HepG2 (cell line): Measurements from ENCODE around the gene ELAC1. TPM values are rescaled to one million over a fixed set of nuclear protein-coding genes. Genes with fewer than 3 reads are reported as not detected.

Experiments used
- HDAC6 ChIP-seq: fragments of 200-600 bp; sonication (generic); IDR thresholded peaks from 2 replicates; pipeline ENCODE4 v1.7.0; 2017; ENCODE audit warnings: mild to moderate bottlenecking, antibody characterized with exemption, low read length, low read depth
- HNRNPLL ChIP-seq: fragments of 200-400 bp; formaldehyde crosslinking; IDR thresholded peaks from 2 replicates; pipeline ENCODE4 v1.6.1; 2017; ENCODE audit warnings: mild to moderate bottlenecking, low read depth, low read length; ENCODE audit not compliant: poor library complexity, severe bottlenecking
- KMT2B ChIP-seq: IDR thresholded peaks from 2 replicates; pipeline ENCODE4 v1.6.1; 2016; ENCODE audit warnings: missing genetic modification reagents, missing compliant biosample characterization
- MED8 ChIP-seq: sonication (generic); formaldehyde crosslinking; IDR thresholded peaks from 2 replicates; pipeline ENCODE4 v1.8.1; 2023; ENCODE audit warnings: mild to moderate bottlenecking, missing genetic modification reagents; ENCODE audit not compliant: insufficient replicate concordance
- PRMT3 ChIP-seq: sonication (generic); formaldehyde crosslinking; IDR thresholded peaks from 2 replicates; pipeline ENCODE4 v1.8.1; 2022; ENCODE audit warnings: low read depth, mild to moderate bottlenecking, moderate library complexity, missing genetic modification reagents, borderline replicate concordance
- ZBTB20 ChIP-seq: sonication (generic); formaldehyde crosslinking; IDR thresholded peaks from 2 replicates; pipeline ENCODE4 v1.8.1; 2023; ENCODE audit warnings: missing genetic modification reagents, low read depth, mild to moderate bottlenecking, borderline replicate concordance
- ZC3H4 ChIP-seq: sonication (generic); formaldehyde crosslinking; IDR thresholded peaks from 2 replicates; pipeline ENCODE4 v1.4.0; 2020; ENCODE audit warnings: missing genetic modification reagents, borderline replicate concordance
- ZMYM4 ChIP-seq: sonication (generic); formaldehyde crosslinking; IDR thresholded peaks from 2 replicates; pipeline ENCODE4 v1.8.1; 2023; ENCODE audit warnings: mild to moderate bottlenecking, missing genetic modification reagents
- ZNF136 ChIP-seq: sonication (generic); formaldehyde crosslinking; IDR thresholded peaks from 2 replicates; pipeline ENCODE4 v1.8.1; 2022; ENCODE audit warnings: low read depth, mild to moderate bottlenecking, moderate library complexity, missing genetic modification reagents
- ZNF570 ChIP-seq: sonication (generic); formaldehyde crosslinking; IDR thresholded peaks from 2 replicates; pipeline ENCODE4 v1.4.0; 2020; ENCODE audit warnings: mild to moderate bottlenecking, missing genetic modification reagents, borderline replicate concordance
- ZNF660 ChIP-seq: sonication (generic); formaldehyde crosslinking; IDR thresholded peaks from 2 replicates; pipeline ENCODE4 v1.5.1; 2020; ENCODE audit warnings: mild to moderate bottlenecking, low read depth, missing genetic modification reagents, borderline replicate concordance
- ZNF737 ChIP-seq: sonication (generic); formaldehyde crosslinking; IDR thresholded peaks from 2 replicates; pipeline ENCODE4 v1.5.0; 2020; ENCODE audit warnings: missing genetic modification reagents, mild to moderate bottlenecking, borderline replicate concordance
- ZNF891 ChIP-seq: sonication (generic); formaldehyde crosslinking; IDR thresholded peaks from 2 replicates; pipeline ENCODE4 v1.5.0; 2020; ENCODE audit warnings: mild to moderate bottlenecking, missing genetic modification reagents
- polyA plus RNA-seq, 8 experiments: library from polyadenylated mRNA; depleted of rRNA in 3 of 8; stranded (reverse) in 7 of 8; unstranded in 1 of 8; fragments of >200 nt; fragmentation: Illumina TruSeq in 4 of 8; extraction: Trizol in 4 of 8; gene quantifications; 2 replicates each; pipeline versions ENCODE4 v1.2.1 to v1.2.3, GENCODE V29; 2011 to 2016; ENCODE audit warnings: low read depth in 4 of 8, missing spikeins in 1 of 8, mixed read lengths in 1 of 8; ENCODE audit not compliant: insufficient read depth in 1 of 8
- total RNA-seq, 5 experiments: library from RNA; depleted of rRNA; stranded (reverse); fragments of >200 nt; fragmentation: Illumina TruSeq; extraction: Trizol; gene quantifications; 2 replicates each; pipeline ENCODE4 v1.2.3, GENCODE V29; 2016; ENCODE audit warnings: low read depth in 1 of 5
- TF ChIP-seq, protein P1 (sequence below): sonication (generic); formaldehyde crosslinking; IDR thresholded peaks from one replicate; pipeline ENCODE4 v1.5.1; 2020; ENCODE audit warnings: mild to moderate bottlenecking, missing genetic modification reagents; ENCODE audit errors: not compliant biosample characterization
- TF ChIP-seq, protein P2 (sequence below): conservative IDR thresholded peaks from 2 replicates; pipeline ENCODE4 v1.6.1; 2018; ENCODE audit warnings: missing genetic modification reagents
- TF ChIP-seq, protein P3 (sequence below): sonication (generic); formaldehyde crosslinking; IDR thresholded peaks from 2 replicates; pipeline ENCODE4 v1.4.0; 2020; ENCODE audit warnings: missing genetic modification reagents, low read depth, mild to moderate bottlenecking, borderline replicate concordance

Gene ELAC1
- total and polyA plus RNA-seq, 2 of the 13 experiments (the other 11 are each of a cell fraction or from before 2014, with no cell fraction given): 1.9 to 3.6 TPM

DNA sequence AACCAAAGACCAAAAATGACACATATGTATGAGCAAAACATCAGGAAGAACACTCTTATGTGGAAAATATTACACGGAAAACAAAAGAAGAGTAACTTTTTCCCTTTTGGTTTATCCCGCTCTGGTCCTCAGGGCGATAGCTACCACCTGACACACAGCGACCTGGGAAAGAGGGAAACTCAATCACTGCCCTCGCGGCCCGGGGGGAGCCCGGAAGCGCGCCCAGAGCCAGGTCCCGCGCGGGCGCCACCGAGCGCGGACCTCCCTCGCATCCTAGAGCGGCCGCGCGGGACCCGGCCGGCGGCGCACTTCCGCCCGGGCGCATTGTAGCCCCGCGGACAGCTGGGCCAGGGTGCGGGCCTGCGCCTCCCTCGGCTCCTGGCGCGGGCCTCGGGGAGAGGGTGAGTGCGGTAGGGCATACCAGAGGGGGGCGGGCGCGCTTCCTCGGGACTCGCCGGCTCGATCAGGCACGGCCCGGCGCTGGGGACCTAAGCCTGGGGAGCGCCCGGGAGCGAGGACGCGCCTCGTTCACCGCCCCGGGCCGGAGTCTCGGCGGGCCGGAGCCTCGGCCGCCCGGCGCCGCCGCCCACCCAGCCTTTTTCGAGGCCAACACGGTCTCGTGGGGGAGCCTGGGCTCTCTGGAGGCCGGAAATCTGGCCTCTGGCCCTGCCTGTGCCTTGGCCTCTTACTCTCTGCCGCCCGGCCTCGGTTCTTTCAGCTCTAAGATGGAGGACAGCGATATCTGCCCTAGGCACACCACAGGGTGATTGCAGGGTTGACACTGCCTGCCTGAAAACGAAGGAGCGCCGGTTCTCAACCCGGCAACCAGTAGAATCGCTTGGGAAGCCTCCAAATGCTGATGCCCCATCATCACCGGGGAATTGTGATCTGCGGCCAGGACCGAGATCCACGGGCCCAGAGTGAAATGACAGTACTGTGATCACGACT is at the start of gene ELAC1 (continued):
- TF ChIP-seq MED8 (CRISPR knock-in tag): no peak
- TF ChIP-seq, protein P1, sequence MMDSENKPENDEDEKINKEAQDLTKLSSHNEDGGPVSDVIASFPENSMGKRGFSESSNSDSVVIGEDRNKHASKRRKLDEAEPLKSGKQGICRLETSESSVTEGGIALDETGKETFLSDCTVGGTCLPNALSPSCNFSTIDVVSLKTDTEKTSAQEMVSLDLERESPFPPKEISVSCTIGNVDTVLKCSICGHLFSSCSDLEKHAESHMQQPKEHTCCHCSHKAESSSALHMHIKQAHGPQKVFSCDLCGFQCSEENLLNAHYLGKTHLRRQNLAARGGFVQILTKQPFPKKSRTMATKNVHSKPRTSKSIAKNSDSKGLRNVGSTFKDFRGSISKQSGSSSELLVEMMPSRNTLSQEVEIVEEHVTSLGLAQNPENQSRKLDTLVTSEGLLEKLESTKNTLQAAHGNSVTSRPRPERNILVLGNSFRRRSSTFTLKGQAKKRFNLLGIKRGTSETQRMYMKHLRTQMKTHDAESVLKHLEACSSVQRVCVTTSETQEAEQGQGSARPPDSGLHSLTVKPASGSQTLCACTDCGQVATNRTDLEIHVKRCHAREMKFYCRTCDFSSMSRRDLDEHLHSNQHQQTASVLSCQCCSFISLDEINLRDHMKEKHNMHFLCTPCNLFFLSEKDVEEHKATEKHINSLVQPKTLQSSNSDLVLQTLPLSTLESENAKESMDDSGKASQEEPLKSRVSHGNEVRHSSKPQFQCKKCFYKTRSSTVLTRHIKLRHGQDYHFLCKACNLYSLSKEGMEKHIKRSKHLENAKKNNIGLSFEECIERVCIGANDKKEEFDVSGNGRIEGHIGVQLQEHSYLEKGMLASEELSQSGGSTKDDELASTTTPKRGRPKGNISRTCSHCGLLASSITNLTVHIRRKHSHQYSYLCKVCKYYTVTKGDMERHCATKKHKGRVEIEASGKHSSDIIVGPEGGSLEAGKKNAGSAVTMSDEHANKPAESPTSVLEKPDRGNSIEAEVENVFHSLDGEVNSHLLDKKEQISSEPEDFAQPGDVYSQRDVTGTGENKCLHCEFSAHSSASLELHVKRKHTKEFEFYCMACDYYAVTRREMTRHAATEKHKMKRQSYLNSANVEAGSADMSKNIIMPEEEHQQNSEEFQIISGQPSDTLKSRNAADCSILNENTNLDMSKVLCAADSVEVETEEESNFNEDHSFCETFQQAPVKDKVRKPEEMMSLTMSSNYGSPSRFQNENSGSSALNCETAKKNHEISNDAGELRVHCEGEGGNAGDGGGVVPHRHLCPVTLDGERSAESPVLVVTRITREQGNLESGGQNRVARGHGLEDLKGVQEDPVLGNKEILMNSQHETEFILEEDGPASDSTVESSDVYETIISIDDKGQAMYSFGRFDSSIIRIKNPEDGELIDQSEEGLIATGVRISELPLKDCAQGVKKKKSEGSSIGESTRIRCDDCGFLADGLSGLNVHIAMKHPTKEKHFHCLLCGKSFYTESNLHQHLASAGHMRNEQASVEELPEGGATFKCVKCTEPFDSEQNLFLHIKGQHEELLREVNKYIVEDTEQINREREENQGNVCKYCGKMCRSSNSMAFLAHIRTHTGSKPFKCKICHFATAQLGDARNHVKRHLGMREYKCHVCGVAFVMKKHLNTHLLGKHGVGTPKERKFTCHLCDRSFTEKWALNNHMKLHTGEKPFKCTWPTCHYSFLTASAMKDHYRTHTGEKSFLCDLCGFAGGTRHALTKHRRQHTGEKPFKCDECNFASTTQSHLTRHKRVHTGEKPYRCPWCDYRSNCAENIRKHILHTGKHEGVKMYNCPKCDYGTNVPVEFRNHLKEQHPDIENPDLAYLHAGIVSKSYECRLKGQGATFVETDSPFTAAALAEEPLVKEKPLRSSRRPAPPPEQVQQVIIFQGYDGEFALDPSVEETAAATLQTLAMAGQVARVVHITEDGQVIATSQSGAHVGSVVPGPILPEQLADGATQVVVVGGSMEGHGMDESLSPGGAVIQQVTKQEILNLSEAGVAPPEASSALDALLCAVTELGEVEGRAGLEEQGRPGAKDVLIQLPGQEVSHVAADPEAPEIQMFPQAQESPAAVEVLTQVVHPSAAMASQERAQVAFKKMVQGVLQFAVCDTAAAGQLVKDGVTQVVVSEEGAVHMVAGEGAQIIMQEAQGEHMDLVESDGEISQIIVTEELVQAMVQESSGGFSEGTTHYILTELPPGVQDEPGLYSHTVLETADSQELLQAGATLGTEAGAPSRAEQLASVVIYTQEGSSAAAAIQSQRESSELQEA (CRISPR knock-in tag): no peak
- peak; percentile 80 for TF ChIP-seq ZMYM4 (CRISPR knock-in tag)
- TF ChIP-seq, protein P2, sequence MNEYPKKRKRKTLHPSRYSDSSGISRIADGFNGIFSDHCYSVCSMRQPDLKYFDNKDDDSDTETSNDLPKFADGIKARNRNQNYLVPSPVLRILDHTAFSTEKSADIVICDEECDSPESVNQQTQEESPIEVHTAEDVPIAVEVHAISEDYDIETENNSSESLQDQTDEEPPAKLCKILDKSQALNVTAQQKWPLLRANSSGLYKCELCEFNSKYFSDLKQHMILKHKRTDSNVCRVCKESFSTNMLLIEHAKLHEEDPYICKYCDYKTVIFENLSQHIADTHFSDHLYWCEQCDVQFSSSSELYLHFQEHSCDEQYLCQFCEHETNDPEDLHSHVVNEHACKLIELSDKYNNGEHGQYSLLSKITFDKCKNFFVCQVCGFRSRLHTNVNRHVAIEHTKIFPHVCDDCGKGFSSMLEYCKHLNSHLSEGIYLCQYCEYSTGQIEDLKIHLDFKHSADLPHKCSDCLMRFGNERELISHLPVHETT (CRISPR knock-in tag): peak; percentile 31; the same call in 1 of the 2 replicates
- peak; percentile 59 for TF ChIP-seq HNRNPLL
- no peak for TF ChIP-seq HDAC6
- no peak for TF ChIP-seq ZNF660
- no peak for TF ChIP-seq ZBTB20 (CRISPR knock-in tag)
- no peak for TF ChIP-seq ZC3H4 (CRISPR knock-in tag)
- 0 out of 2 replicates have a peak, but pooled peaks have one; percentile 34 for TF ChIP-seq ZNF737 (CRISPR knock-in tag)
- no peak for TF ChIP-seq PRMT3 (CRISPR knock-in tag)
- peak; percentile 73 for TF ChIP-seq KMT2B (CRISPR knock-in tag)
- TF ChIP-seq, protein P3, sequence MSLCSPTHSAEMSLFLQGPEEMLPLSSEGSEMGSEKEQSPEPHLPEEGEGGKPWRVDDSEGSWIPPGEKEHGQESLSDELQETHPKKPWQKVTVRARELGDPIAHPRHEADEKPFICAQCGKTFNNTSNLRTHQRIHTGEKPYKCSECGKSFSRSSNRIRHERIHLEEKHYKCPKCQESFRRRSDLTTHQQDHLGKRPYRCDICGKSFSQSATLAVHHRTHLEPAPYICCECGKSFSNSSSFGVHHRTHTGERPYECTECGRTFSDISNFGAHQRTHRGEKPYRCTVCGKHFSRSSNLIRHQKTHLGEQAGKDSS (CRISPR knock-in tag): 0 out of 2 replicates have a peak, but pooled peaks have one; percentile 23
- no peak for TF ChIP-seq ZNF136 (CRISPR knock-in tag)
- no peak for TF ChIP-seq ZNF570
- 0 out of 2 replicates have a peak, but pooled peaks have one; percentile 39 for TF ChIP-seq ZNF891 (CRISPR knock-in tag)
